Mesodermal cell (in vitro differentiated cells): ENCODE data around the gene INSL4. TPM values are rescaled to one million over a fixed set of nuclear protein-coding genes. Genes with fewer than 3 reads are reported as not detected.

Experiments used
- H3K27ac ChIP-seq: 2 replicates; pipeline ENCODE4 v1.7.0; 2013; ENCODE audit warnings: mild to moderate bottlenecking, low read depth, low read length, moderate library complexity; ENCODE audit not compliant: severe bottlenecking
- H3K36me3 ChIP-seq: 2 replicates; pipeline ENCODE4 v1.7.1; 2013; ENCODE audit warnings: mild to moderate bottlenecking, low read length, moderate library complexity; ENCODE audit not compliant: control insufficient read depth, insufficient read depth
- H3K4me1 ChIP-seq: one replicate; pipeline ENCODE4 v1.7.1; 2013; ENCODE audit warnings: mild to moderate bottlenecking, low read length; ENCODE audit not compliant: insufficient read depth, control insufficient read depth, poor library complexity, severe bottlenecking
- H3K4me3 ChIP-seq: 2 replicates; pipeline ENCODE4 v1.7.0; 2013; ENCODE audit warnings: low read length, control low read depth, mild to moderate bottlenecking; ENCODE audit not compliant: insufficient read depth, poor library complexity, severe bottlenecking; ENCODE audit errors: extremely low read depth
- H3K9me3 ChIP-seq: 2 replicates; pipeline ENCODE4 v1.7.1; 2013; ENCODE audit warnings: mild to moderate bottlenecking, low read length, moderate library complexity; ENCODE audit not compliant: control insufficient read depth
- WGBS, 2 experiments: methylation state at CpG; one replicate each; pipeline ENCODE4 v1.1.5; 2013; ENCODE audit warnings: missing lambda C conversion rate in 2 of 2; ENCODE audit not compliant: insufficient coverage in 2 of 2; 5-methylcytosine and 5-hydroxymethylcytosine counted together
- polyA plus RNA-seq, 2 experiments: library from polyadenylated mRNA; stranded (reverse); fragments of 50-300 nt; gene quantifications; one replicate each; pipeline ENCODE4 v1.2.3, GENCODE V29; 2013

Gene INSL4
- polyA plus RNA-seq (2013, experiment 1 of 2) = not detected
- not detected for polyA plus RNA-seq (2013, experiment 2 of 2)

DNA sequence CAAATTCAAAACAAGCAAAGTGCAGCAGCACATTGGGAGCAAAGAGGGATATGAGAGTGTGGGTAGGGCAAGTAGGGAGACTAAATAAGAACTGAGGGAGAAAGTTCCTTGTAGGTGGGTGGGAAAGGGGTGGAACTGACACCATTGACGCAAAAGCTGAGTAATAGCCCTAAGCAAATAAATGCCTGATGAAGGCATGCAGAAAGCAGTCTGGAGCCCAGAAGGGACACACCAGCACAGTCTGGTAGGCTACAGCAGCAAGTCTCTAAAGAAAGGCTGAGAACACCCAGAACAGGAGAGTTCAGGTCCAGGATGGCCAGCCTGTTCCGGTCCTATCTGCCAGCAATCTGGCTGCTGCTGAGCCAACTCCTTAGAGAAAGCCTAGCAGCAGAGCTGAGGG lies at the start of gene INSL4:
INSL4 (plus strand) TSS at position 208 of the 400 bp plus-strand sequence; CDS start at position 313, 105 bp downstream.
- Histone ChIP-seq H3K36me3 (no peaks in the 10 kb centered on the region), H3K4me3 (no peak within 1 kb of the TSS), H3K9me3 (no peaks in the 10 kb centered on the region), H3K4me1 (no peaks in the 10 kb centered on the region), H3K27ac (no peak within 1 kb of the TSS)
- WGBS, 2 experiments = 91 to 92% methylated on average over 1 to 2 of the region's 2 CpGs

DNA sequence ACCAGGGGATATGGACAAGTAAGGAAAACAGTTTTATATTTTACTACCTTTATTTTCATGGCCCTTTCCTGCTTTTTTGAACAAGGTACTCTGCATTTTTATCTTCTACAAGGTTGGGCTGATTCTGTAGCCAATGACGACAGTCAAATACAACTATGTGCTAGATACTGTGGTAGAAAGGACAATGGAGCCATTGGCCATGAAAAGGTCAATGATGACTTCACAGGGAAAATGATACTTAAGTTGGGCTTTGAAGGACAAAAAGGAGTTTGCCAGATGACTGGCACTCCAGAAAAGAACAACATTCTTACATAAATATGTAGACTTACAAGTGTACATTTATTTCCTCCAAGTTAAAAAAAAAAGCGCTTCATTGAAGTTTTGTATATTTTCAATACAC lies 46.4 kb upstream of the INSL4 start:
- WGBS, 2 experiments = 86% methylated on average over 1 of the region's 2 CpGs; no CpG with 5 or more reads in 1 of the 2 experiments
- Histone ChIP-seq H3K4me3 (no peak overlapping the region), H3K9me3 (peaks cover 3% of the 10 kb centered on the region), H3K27ac (no peak overlapping the region), H3K36me3 (no peaks in the 10 kb centered on the region), H3K4me1 (no peaks in the 10 kb centered on the region)

DNA sequence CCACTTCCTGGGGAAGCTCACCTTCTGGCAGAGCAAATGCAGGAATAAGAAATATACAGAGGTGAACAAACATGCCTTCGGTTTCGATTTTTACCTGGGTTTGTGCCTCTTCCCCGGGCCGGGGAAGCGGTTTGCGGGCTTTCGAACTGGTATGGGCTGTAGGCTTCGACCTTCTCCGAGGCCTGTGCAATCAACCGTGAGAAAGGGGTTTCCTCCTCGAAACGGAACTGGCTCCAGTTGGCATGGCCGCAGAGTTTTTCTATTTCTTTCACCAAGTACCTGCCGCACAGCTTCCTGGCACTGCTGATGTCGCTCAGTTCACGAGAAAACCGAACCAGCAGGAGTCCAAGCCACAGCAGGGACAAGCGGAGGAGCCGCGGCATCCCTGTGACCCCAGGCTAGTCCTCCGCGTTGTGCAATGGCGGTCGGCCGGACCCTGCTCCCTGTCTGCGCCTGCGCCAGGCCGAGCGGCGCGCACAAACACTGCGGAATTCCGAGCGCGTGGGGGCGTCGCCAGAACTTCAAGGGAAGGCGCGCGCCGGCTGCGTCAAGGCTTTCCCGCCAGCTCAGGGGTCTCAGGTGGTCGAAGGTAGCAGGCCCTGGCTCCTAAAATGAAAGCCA lies 45.9 kb upstream of the INSL4 start, which contains the start of gene INSL6:
INSL6 (minus strand) TSS at position 420 of the 621 bp plus-strand sequence; CDS start at position 383, 37 bp downstream.
- Histone ChIP-seq H3K4me1 (no peaks in the 10 kb centered on the region), H3K4me3 (no peak within 1 kb of the TSS), H3K27ac (no peak within 1 kb of the TSS), H3K9me3 (peaks cover 3% of the 10 kb centered on the region), H3K36me3 (no peaks in the 10 kb centered on the region)
- 94 to 97% methylated on average over 41 to 44 of the region's 44 CpGs for WGBS, 2 experiments

DNA sequence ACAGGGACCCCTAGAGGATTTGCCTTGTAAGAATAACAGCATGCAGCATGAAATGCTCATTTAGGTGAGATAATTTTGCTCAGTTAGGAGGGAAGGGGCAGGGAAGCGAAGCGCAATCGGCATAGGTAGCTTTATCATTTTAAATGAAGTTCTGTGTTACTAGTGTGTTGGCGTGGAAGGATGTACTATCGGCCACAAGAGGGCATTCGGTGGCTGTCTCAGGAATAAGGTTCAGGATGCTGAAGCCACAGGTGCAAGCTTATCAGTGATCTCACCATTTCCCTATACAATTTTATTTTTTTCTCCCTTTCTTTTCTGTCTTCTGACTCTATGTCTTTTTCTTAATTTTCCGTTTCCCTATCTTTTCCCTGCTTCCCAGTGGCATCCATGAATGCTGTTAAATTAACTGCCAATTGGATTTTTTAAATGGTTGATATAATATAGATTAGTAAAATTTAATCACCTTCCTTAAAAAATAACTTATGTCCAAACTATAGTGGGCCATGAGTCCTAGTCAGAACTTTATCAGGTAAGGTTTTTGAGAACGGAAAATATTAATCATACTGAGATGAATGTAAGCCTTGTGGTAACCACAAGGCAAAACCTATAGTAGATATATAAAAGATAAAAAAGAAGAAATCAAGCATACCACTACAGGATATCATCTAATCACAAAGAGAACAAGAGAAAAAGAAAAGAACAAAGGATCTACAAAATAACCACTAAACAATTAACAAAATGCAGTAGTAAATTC lies 44.6 kb upstream of the INSL4 start:
- H3K4me3 ChIP-seq = no peak overlapping the region
- no peaks in the 10 kb centered on the region for H3K36me3 ChIP-seq
- no peaks in the 10 kb centered on the region for H3K4me1 ChIP-seq
- H3K9me3 ChIP-seq = no peaks in the 10 kb centered on the region
- no peak overlapping the region for H3K27ac ChIP-seq
- 33% methylated on average over 5 of the region's 8 CpGs for WGBS, 2 experiments

DNA sequence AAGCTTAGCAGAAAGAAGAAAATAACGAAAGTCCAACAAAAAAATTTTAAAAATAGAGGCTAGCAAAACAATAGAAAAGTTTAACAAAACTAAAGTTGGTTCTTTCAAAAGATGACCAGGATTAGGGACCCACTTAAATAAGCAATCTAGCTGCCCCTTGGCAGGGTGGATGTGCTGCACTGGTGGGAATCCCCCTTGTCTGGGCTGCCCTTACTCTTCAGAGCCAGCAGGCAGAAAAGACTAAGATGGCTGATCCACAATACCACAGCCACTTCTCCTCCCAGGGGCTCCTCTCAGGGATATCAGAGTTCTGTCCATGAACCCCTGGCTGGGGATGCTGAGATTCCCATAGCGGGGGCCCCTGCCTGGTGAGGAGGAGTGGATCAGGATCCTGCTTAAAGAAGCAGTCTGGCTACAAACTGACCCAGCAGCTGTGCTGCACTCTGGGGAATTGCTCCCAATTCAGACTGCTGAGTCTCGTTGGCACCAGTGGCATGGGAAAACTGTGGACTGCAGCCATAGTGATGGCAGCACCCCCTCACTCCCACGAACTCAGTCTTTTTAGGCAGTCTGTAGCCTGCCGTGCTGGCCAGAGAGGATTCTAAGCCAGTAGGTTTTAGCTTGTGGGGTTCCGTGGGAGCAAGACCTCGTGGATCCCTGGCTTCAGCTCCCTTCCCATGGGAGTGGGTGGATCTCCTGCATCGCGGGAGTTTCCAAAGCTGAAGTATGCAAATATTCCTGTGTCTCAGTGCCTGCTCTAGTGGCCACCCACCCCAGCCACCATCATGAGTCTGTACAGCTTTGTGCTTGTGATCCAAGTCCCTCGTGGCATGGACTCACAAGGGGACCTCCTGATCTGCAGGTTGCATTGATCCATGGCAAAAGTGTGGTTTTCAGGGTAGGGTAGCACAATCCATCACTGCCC lies 42.9 kb upstream of the INSL4 start:
- Histone ChIP-seq H3K4me3 (no peak overlapping the region), H3K27ac (no peak overlapping the region), H3K9me3 (no peaks in the 10 kb centered on the region), H3K4me1 (no peaks in the 10 kb centered on the region), H3K36me3 (no peaks in the 10 kb centered on the region)
- WGBS, 2 experiments = 89 to 93% methylated on average over 7 to 9 of the region's 10 CpGs

DNA sequence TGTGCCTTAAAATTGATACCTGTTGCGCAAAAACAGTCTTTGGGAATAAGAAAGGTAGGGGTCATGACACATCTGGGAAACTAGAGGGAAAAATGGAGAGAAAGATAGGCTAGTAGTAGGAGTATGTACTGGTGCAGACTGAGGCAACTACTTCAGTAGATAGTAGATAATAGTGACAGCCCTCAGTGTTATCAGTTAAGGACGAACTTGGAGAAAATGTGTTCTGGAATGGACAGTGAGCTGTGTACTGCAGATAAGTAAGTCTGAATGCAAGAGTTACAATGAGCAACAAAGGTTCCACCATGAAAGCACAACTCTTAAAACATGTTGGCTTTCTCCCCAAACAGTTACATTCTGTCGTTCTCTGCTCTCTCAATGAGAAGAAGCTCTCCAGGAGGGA lies 39.2 kb upstream of the INSL4 start:
- Histone ChIP-seq H3K36me3 (no peaks in the 10 kb centered on the region), H3K4me1 (no peaks in the 10 kb centered on the region), H3K9me3 (no peaks in the 10 kb centered on the region), H3K4me3 (no peak overlapping the region), H3K27ac (no peak overlapping the region)
- WGBS, 2 experiments = 83 to 100% methylated on average over 1 of the region's 3 CpGs

DNA sequence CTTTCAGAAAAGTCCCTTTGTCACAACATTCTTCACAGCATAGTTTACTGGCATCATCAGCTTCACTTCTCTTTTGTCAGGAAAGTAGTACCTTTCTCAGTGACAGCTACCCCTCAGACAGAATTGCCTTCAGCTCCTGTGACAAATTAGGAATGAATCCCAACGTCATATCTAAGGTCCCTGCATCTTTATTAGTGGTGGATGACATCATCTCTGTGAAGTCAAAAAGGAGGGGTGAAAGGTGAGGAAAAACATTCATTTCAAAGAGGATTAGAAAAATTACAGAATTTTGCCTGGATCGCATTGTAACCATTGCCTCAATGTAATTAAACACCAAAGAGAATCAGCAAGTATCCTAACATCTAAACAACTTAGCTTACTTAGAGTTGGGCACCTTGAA lies 37.9 kb upstream of the INSL4 start:
- H3K36me3 ChIP-seq = no peaks in the 10 kb centered on the region
- WGBS, 2 experiments = no CpG with 5 or more reads among the region's 2 CpGs
- no peak overlapping the region for H3K4me3 ChIP-seq
- no peaks in the 10 kb centered on the region for H3K4me1 ChIP-seq
- H3K27ac ChIP-seq = no peak overlapping the region
- peaks cover 4% of the 10 kb centered on the region for H3K9me3 ChIP-seq

DNA sequence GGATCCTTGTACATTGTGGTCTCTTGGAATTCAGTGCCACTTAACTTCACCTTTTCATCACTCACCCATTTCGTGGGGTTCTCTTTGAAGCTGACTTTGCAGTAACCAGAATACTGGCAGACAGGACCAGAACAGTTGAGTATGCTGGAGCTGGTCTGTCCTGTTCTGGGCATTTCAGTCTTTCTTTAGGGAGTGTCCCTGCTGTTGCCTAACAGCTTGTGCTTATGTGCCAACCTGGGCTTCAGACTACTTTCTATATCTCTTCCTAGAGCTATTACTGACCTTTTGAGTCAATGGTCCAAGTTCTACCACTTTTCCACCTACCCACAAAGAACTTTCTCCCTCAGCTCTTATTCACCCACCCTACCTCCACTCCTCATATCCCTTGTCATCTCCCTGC lies 35.8 kb upstream of the INSL4 start:
- Histone ChIP-seq H3K36me3 (no peaks in the 10 kb centered on the region), H3K9me3 (peaks cover 5% of the 10 kb centered on the region), H3K4me1 (no peaks in the 10 kb centered on the region), H3K4me3 (no peak overlapping the region), H3K27ac (no peak overlapping the region)
- no CpG with 5 or more reads among the region's 1 CpG for WGBS, 2 experiments

DNA sequence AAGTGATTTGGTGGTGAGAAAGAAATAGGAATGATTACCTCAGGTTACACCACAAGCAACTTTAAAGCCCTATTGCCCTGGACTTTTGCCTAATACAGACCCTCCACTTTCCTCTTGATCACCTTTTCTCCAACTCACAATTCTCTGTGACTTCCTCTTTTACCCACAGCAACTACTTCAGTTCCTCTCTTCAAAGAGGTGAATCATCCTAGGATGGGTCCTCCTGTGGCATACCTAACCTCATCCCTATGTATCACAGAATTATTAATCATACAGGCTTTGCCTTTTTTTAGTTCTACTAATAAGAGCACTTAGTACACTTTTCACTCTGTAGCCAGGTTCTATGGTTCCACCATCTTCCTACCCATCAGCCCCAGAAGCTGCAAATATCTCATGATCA lies 26.1 kb upstream of the INSL4 start:
- Histone ChIP-seq H3K4me1 (no peaks in the 10 kb centered on the region), H3K36me3 (no peaks in the 10 kb centered on the region), H3K4me3 (no peak overlapping the region), H3K9me3 (no peaks in the 10 kb centered on the region), H3K27ac (no peak overlapping the region)

DNA sequence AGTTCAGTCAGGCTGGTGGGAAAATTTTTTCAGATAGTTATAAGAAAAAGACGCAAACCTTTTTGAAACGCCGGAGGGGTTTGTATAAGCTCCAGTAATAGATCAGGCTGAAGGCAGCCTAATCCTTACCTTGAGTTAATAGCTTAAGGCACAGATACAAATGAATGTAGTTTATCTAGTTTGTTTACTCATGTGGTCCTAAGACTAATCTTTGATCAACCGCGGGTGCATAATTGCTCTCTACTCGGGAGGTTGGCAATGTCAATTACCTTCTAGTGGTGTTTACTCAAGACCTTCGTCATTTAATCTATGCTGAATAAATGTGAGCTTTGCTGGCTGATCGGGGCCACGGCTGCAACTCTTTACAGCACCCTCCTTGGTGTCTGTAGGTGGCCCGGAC lies 665 bp upstream of the INSL4 start:
- Histone ChIP-seq H3K4me3 (no peak overlapping the region), H3K27ac (no peak overlapping the region), H3K9me3 (no peaks in the 10 kb centered on the region), H3K4me1 (no peaks in the 10 kb centered on the region), H3K36me3 (no peaks in the 10 kb centered on the region)
- WGBS, 2 experiments = 92 to 97% methylated on average over 8 to 10 of the region's 10 CpGs
